Measurements from ENCODE around the gene TMEM225B. TPM values are rescaled to one million over a fixed set of nuclear protein-coding genes. Genes with fewer than 3 reads are reported as not detected.
A peak's percentile ranks its signal among the peaks of the same experiment; 100 is the strongest.
"Not testable (repeated sequence)": the region's sequence is repeated elsewhere in the genome, so short reads cannot be mapped to it uniquely, and the experiment has no call there.

The TMEM225B gene
- polyA plus RNA-seq, 1 donor: 1.3 TPM

DNA sequence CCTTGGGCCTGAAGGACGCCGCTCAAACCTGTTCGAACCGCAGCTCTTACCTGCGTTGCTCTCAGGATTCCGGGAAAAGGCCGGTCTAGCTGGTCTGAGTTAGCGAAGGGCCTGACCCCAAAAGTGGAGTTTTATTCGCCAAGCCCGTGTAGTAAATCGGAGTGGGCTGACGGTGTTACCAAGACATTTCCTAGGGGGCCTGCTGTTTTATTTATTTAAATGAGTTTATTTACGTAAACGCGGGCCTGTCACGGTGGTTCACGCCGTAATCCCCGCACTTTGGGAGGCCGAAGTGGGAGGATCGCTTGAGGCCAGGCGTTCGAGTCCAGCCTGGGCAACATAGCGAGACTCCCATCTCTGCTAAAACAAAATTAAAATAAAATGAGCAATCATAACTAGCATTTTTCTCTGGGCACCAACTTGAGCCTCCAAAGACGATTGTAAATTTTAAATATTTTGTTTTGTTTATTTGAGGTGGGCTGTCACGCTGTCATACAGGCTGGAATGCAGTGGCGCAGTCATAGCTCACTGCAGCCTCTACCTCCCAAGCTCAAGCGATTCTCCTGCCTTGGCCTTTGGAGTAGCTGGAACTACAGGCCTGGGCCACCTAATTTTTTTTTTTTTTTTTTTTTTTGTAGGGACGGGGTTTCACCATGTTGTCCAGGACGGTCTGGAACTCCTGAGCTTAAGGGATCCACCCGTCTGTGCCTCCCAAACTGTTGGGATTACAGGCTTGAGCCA lies 38.7 kb upstream of the TMEM225B start:
- DNase-seq: no peak
- Histone ChIP-seq H3K27ac (ENCODE audit: low read length) (peak overlapping the region; percentile 94), H3K4me3 (ENCODE audit: low read length) (peak overlapping the region; percentile 99), H3K4me1 (ENCODE audit: control insufficient read depth, insufficient read depth, low read length) (peaks cover 8% of the 10 kb centered on the region), H3K9me3 (ENCODE audit: control insufficient read depth, low read depth, low read length) (peaks cover 3% of the 10 kb centered on the region), H3K36me3 (ENCODE audit: control insufficient read depth, insufficient read depth, low read length) (peaks cover 38% of the 10 kb centered on the region), H3K27me3 (ENCODE audit: control insufficient read depth, insufficient read depth, low read length) (no peaks in the 10 kb centered on the region)
- WGBS (ENCODE audit: insufficient coverage, low lambda C conversion rate): 8% methylated on average over 10 of the region's 31 CpGs

- 80% methylated on average over 1 of the region's 7 CpGs for WGBS (ENCODE audit: insufficient coverage, low lambda C conversion rate)
- Histone ChIP-seq H3K36me3 (ENCODE audit: control insufficient read depth, insufficient read depth, low read length) (peaks cover 49% of the 10 kb centered on the region), H3K27ac (ENCODE audit: low read length) (no peak overlapping the region), H3K9me3 (ENCODE audit: control insufficient read depth, low read depth, low read length) (peaks cover 3% of the 10 kb centered on the region), H3K27me3 (ENCODE audit: control insufficient read depth, insufficient read depth, low read length) (no peaks in the 10 kb centered on the region), H3K4me3 (ENCODE audit: low read length) (no peak overlapping the region), H3K4me1 (ENCODE audit: control insufficient read depth, insufficient read depth, low read length) (peaks cover 8% of the 10 kb centered on the region)
- no peak for DNase-seq
Measured at GRCh38 chr7:99560834-99561736, 37.0 kb upstream of the TMEM225B start.

DNA sequence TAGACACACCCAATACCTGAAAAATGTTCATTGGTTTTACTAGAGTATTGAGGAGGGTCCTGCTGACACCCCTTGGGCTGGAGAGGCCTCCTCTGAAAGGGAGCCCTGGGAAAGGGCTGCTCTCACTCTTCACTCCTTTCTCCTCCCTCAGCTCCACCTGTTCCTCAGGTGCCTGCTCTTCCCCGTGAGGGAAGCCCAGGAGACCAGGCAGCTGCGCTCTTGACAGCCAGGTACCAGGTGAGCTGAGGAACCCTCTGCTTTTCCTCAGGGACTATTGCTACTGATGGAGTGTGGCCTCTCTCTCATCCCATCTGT lies 36.4 kb upstream of the TMEM225B start:
- peaks cover 3% of the 10 kb centered on the region for H3K9me3 ChIP-seq (ENCODE audit: control insufficient read depth, low read depth, low read length)
- peaks cover 54% of the 10 kb centered on the region for H3K36me3 ChIP-seq (ENCODE audit: control insufficient read depth, insufficient read depth, low read length)
- no peak overlapping the region for H3K4me3 ChIP-seq (ENCODE audit: low read length)
- peaks cover 8% of the 10 kb centered on the region for H3K4me1 ChIP-seq (ENCODE audit: control insufficient read depth, insufficient read depth, low read length)
- DNase-seq: no peak
- no peak overlapping the region for H3K27ac ChIP-seq (ENCODE audit: low read length)
- no CpG with 5 or more reads among the region's 2 CpGs for WGBS (ENCODE audit: insufficient coverage, low lambda C conversion rate)
- no peaks in the 10 kb centered on the region for H3K27me3 ChIP-seq (ENCODE audit: control insufficient read depth, insufficient read depth, low read length)

GRCh38 chr7:99562114-99562784 lies 35.8 kb upstream of the TMEM225B start:
- Histone ChIP-seq H3K4me3 (ENCODE audit: low read length) (no peak overlapping the region), H3K9me3 (ENCODE audit: control insufficient read depth, low read depth, low read length) (peaks cover 3% of the 10 kb centered on the region), H3K4me1 (ENCODE audit: control insufficient read depth, insufficient read depth, low read length) (peaks cover 5% of the 10 kb centered on the region), H3K36me3 (ENCODE audit: control insufficient read depth, insufficient read depth, low read length) (peaks cover 54% of the 10 kb centered on the region), H3K27ac (ENCODE audit: low read length) (no peak overlapping the region), H3K27me3 (ENCODE audit: control insufficient read depth, insufficient read depth, low read length) (no peaks in the 10 kb centered on the region)
- 100% methylated on average over 2 of the region's 9 CpGs for WGBS (ENCODE audit: insufficient coverage, low lambda C conversion rate)
- DNase-seq: no peak

GRCh38 chr7:99562832-99563231 lies 35.2 kb upstream of the TMEM225B start:
- no CpG with 5 or more reads among the region's 2 CpGs for WGBS (ENCODE audit: insufficient coverage, low lambda C conversion rate)
- Histone ChIP-seq H3K36me3 (ENCODE audit: control insufficient read depth, insufficient read depth, low read length) (peaks cover 54% of the 10 kb centered on the region), H3K4me1 (ENCODE audit: control insufficient read depth, insufficient read depth, low read length) (peaks cover 3% of the 10 kb centered on the region), H3K9me3 (ENCODE audit: control insufficient read depth, low read depth, low read length) (peaks cover 3% of the 10 kb centered on the region), H3K27me3 (ENCODE audit: control insufficient read depth, insufficient read depth, low read length) (no peaks in the 10 kb centered on the region), H3K4me3 (ENCODE audit: low read length) (no peak overlapping the region), H3K27ac (ENCODE audit: low read length) (no peak overlapping the region)
- DNase-seq: peak in 1 of 2 donors; percentile 34

GRCh38 chr7:99563650-99564049 lies 34.4 kb upstream of the TMEM225B start:
- H3K27ac ChIP-seq (ENCODE audit: low read length): no peak overlapping the region
- 100% methylated on average over 1 of the region's 10 CpGs for WGBS (ENCODE audit: insufficient coverage, low lambda C conversion rate)

GRCh38 chr7:99568770-99569169 lies 29.3 kb upstream of the TMEM225B start:
- not testable (repeated sequence) for H3K4me1 ChIP-seq (ENCODE audit: control insufficient read depth, insufficient read depth, low read length); H3K27ac ChIP-seq (ENCODE audit: low read length); H3K27me3 ChIP-seq (ENCODE audit: control insufficient read depth, insufficient read depth, low read length); H3K9me3 ChIP-seq (ENCODE audit: control insufficient read depth, low read depth, low read length); DNase-seq; H3K4me3 ChIP-seq (ENCODE audit: low read length)
- 100% methylated on average over 2 of the region's 7 CpGs for WGBS (ENCODE audit: insufficient coverage, low lambda C conversion rate)
- peaks cover 65% of the 10 kb centered on the region for H3K36me3 ChIP-seq (ENCODE audit: control insufficient read depth, insufficient read depth, low read length)

More at GRCh38 chr7:99563650-99564049, 34.4 kb upstream of the TMEM225B start:
- H3K4me3 ChIP-seq (ENCODE audit: low read length): no peak overlapping the region
- H3K4me1 ChIP-seq (ENCODE audit: control insufficient read depth, insufficient read depth, low read length): peaks cover 3% of the 10 kb centered on the region
- peaks cover 3% of the 10 kb centered on the region for H3K9me3 ChIP-seq (ENCODE audit: control insufficient read depth, low read depth, low read length)
- peaks cover 59% of the 10 kb centered on the region for H3K36me3 ChIP-seq (ENCODE audit: control insufficient read depth, insufficient read depth, low read length)
- DNase-seq: no peak
- no peaks in the 10 kb centered on the region for H3K27me3 ChIP-seq (ENCODE audit: control insufficient read depth, insufficient read depth, low read length)

DNA sequence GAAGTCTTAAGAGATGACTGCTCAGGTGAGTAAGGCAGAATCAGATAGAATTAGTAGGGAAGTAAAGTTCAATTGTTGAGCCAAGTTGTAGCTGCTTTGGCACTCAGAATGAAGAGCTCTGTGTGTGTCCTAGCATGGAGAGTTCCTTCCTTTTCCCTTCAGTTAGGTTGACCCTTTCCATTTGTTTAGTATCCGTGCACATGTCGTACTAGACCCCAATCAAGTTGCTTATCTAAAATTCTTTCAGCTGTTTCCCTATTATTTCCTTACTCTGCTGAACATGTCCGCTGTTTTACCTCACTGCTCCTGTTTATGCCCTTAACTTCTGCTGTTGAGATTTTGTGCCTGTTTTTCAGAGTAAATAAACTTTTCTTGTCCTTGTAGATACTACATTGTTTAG lies 26.3 kb upstream of the TMEM225B start:
- DNase-seq: no peak
- Histone ChIP-seq H3K27me3 (ENCODE audit: control insufficient read depth, insufficient read depth, low read length) (no peaks in the 10 kb centered on the region), H3K4me3 (ENCODE audit: low read length) (no peak overlapping the region), H3K36me3 (ENCODE audit: control insufficient read depth, insufficient read depth, low read length) (peaks cover 46% of the 10 kb centered on the region), H3K9me3 (ENCODE audit: control insufficient read depth, low read depth, low read length) (no peaks in the 10 kb centered on the region), H3K27ac (ENCODE audit: low read length) (no peak overlapping the region), H3K4me1 (ENCODE audit: control insufficient read depth, insufficient read depth, low read length) (no peaks in the 10 kb centered on the region)
- 90% methylated on average over 2 of the region's 3 CpGs for WGBS (ENCODE audit: insufficient coverage, low lambda C conversion rate)

DNA sequence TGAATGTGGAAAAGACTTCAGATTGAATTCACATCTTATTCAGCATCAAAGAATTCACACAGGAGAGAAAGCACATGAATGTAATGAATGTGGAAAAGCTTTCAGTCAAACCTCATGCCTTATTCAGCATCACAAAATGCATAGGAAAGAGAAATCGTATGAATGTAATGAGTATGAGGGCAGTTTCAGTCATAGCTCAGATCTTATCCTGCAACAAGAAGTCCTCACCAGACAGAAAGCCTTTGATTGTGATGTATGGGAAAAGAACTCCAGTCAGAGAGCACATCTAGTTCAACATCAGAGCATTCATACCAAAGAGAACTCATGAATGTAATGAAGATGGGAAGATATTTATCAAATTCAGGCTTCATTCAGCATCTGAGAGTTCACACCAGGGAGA lies 24.8 kb upstream of the TMEM225B start:
- H3K4me3 ChIP-seq (ENCODE audit: low read length): no peak overlapping the region
- H3K9me3 ChIP-seq (ENCODE audit: control insufficient read depth, low read depth, low read length): no peaks in the 10 kb centered on the region
- no peak for DNase-seq
- no peaks in the 10 kb centered on the region for H3K27me3 ChIP-seq (ENCODE audit: control insufficient read depth, insufficient read depth, low read length)
- WGBS (ENCODE audit: insufficient coverage, low lambda C conversion rate): no CpG with 5 or more reads among the region's 1 CpG
- H3K27ac ChIP-seq (ENCODE audit: low read length): no peak overlapping the region
- no peaks in the 10 kb centered on the region for H3K4me1 ChIP-seq (ENCODE audit: control insufficient read depth, insufficient read depth, low read length)
- H3K36me3 ChIP-seq (ENCODE audit: control insufficient read depth, insufficient read depth, low read length): peaks cover 45% of the 10 kb centered on the region

GRCh38 chr7:99576251-99576650 lies 21.8 kb upstream of the TMEM225B start:
- no peaks in the 10 kb centered on the region for H3K27me3 ChIP-seq (ENCODE audit: control insufficient read depth, insufficient read depth, low read length)
- H3K36me3 ChIP-seq (ENCODE audit: control insufficient read depth, insufficient read depth, low read length): peaks cover 26% of the 10 kb centered on the region
- no peak overlapping the region for H3K27ac ChIP-seq (ENCODE audit: low read length)
- WGBS (ENCODE audit: insufficient coverage, low lambda C conversion rate): 40% methylated on average over 1 of the region's 3 CpGs
- no peaks in the 10 kb centered on the region for H3K9me3 ChIP-seq (ENCODE audit: control insufficient read depth, low read depth, low read length)
- H3K4me3 ChIP-seq (ENCODE audit: low read length): no peak overlapping the region
- no peak for DNase-seq
- H3K4me1 ChIP-seq (ENCODE audit: control insufficient read depth, insufficient read depth, low read length): peaks cover 5% of the 10 kb centered on the region

All from large intestine (tissue), 3 donors.